GM12874 (cell line): ENCODE results near the gene RAB5A.

ENCODE experiments used
- TF ChIP-seq, protein P1 (sequence below): IDR thresholded peaks from 2 replicates; pipeline ENCODE4 v1.5.1; 2011; ENCODE audit warnings: low read depth, mild to moderate bottlenecking, control low read depth, low read length, moderate library complexity; ENCODE audit not compliant: insufficient read depth

Gene RAB5A

DNA sequence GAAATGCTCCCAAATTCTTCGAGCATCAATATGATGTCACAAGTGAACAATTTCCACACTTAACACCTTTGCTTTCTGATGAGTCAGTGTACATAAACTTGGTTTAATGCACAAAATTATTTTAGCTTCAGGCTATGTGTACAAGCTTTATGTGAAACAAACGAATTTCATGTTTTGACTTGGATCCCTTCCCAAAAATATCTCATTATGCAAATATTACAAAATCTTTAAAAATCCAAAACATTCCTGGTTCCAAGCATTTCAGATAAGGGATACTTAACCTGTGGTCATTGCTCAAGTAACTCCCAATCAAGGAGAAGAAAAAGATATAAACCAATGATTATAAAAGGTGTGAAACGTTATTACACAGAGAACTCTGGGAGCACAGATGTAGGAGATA, 25.2 kb downstream of the RAB5A start:
- TF ChIP-seq, protein P1, sequence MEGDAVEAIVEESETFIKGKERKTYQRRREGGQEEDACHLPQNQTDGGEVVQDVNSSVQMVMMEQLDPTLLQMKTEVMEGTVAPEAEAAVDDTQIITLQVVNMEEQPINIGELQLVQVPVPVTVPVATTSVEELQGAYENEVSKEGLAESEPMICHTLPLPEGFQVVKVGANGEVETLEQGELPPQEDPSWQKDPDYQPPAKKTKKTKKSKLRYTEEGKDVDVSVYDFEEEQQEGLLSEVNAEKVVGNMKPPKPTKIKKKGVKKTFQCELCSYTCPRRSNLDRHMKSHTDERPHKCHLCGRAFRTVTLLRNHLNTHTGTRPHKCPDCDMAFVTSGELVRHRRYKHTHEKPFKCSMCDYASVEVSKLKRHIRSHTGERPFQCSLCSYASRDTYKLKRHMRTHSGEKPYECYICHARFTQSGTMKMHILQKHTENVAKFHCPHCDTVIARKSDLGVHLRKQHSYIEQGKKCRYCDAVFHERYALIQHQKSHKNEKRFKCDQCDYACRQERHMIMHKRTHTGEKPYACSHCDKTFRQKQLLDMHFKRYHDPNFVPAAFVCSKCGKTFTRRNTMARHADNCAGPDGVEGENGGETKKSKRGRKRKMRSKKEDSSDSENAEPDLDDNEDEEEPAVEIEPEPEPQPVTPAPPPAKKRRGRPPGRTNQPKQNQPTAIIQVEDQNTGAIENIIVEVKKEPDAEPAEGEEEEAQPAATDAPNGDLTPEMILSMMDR: no peak

DNA sequence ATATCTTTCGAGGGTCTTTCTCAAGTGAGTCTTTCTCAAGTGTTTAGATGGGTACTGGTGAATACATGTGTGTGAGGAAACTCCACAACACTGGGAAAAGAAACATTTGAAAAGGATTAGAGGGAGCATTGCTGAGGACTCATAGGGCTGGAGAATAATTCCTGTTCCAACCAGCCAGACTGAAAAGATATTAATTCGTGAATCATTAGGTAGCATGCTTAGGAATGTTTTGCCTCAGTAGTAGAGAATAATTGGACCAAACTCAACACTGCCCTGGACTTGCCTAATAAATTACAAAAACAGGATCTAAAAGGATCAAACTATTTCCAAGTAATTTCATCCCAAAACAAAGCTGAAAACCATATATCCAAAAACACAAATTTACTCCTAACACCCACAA, 47.9 kb downstream of the RAB5A start:
- TF ChIP-seq, protein P1: no peak

DNA sequence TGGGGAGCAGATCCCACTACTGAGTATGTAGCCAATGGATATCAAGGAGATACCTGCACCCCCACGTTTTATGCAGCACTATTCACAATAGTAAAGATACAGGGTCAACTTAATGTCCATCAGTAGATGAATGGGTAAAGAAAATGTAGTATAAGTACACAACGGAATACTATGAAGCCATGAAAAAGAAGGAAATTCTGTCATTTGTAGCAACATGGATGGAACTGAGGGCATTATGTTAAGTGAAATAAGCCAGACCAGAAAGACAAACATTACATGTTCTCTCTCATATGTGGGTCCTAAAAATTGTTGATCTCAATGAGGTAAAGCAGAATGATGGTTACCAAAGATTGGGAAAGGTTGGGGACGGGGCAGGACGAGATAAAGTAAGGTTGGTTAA, 50.6 kb downstream of the RAB5A start:
- TF ChIP-seq, protein P1: no peak

DNA sequence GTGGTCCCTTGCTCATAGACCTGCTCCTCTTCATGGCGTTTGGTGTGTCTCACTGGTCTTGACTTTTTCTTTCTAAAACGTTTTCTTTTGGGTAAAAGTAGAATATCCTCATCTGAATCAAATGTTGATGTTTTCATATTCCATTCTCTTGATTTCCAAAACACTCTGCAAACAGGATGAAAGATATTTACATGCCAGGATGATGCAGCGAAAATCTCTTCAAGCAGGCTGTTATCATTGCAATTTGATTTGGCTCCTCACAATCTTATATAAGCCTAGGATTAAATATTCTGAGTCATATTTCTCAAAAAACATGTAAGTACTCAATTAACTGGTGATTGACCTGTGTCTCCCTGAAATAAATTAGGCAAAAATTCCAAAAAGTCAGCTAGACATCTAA, 55.0 kb downstream of the RAB5A start:
- TF ChIP-seq, protein P1: no peak

- TF ChIP-seq, protein P1: no peak
These were observed 61.1 kb downstream of the RAB5A start for GRCh38 chr3:20007960-20008359.

GRCh38 chr3:20008646-20009045, 61.7 kb downstream of the RAB5A start:
- TF ChIP-seq, protein P1: no peak

DNA sequence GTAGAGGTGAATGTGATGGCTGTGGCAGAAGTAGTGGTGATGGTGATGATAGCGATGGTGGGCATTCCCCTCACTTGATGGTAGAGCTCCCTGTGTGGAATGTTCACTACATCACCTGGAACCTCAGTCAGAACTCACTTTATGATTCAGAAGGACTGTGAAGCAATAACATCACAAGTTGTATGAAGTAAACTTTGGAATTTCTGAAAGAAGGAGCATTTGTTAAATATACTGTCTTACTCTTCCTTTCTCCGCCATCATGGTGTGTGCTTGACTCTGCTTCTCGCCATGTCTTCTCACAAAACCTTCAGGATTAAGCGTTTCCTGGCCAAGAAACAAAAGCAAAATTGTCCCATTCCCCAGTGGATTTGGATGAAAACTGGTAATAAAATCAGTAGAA, 65.3 kb downstream of the RAB5A start, which contains the start of gene PP2D1:
Gene PP2D1, minus strand, starts transcription at position 101 of the 400 bp plus-strand sequence. CDS start 192 bp downstream, outside the sequence.
- TF ChIP-seq, protein P1: no peak
